Stimulated activated CD4-positive, alpha-beta T cell treated with anti-CD3 and anti-CD28 coated beads, TNF-alpha, amount 100 ng/mL, for 4 hours (primary cell): Measurements from ENCODE around the gene INTS1.
"Not testable (repeated sequence)": the region's sequence is repeated elsewhere in the genome, so short reads cannot be mapped to it uniquely, and the experiment has no call there.

Source experiments
- DNase-seq, 3 experiments: peaks; one replicate each; pipeline ENCODE4 v3.0.0-alpha.2; 2020; ENCODE audit warnings: low read depth in 3 of 3

INTS1 gene

GRCh38 chr7:1531979-1532455 is 27.8 kb upstream of the INTS1 start:
- DNase-seq: no peak

DNA sequence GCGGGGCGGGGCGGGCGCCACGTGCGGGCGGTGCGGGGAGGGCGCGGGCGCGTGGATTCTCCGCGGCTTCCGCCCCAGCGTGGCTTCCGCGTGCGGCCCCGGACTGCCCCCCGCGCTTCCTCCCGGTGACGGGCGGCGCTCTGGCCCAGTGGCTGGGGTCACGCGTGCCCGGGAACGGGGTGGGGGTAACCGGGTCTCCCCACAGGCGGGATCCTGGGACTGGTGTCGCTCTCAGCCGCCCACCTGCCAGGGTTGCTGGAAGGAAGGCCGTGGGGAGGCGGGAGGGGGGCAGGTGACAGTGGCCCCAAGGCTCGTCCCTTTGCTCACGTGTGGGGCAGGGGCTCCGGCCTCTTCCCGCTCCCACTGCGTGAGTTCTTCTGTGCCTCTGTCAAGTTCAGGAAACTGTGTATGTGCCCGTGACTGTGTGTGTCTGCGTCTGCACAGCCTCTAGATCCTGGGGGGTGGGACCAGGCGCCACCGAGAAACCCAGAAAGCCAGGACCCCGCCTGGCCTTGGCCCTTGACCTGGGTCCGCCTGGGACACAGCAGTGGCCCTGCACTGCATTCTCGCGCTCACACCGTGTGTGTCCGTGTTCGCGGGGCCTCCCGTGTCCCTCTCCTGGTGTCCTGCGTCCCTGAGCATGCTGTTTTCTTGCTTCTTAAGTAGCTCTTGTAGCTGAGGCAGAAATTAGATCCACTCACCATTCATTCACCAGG is 27.2 kb upstream of the INTS1 start:
- peak in 2 of 3 experiments; percentile 26 to 36 for DNase-seq

DNA sequence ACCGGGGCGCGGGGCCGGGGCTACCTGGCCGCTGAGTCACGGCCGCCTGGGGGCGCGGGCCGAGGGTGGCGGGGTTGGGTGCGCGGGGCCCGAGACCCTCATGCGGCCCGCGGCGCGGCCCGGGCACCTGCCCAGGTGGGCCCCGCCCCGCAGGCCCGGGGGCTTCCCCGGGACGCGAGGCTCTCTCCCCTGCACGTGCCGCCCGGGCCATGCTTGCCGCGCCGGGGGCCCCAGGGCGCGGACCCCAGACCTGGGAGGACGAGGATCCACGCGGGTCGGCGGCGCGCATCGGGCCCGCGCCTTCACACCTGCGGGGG is 26.7 kb upstream of the INTS1 start:
- peak in 1 of 3 experiments; percentile 35 for DNase-seq

DNA sequence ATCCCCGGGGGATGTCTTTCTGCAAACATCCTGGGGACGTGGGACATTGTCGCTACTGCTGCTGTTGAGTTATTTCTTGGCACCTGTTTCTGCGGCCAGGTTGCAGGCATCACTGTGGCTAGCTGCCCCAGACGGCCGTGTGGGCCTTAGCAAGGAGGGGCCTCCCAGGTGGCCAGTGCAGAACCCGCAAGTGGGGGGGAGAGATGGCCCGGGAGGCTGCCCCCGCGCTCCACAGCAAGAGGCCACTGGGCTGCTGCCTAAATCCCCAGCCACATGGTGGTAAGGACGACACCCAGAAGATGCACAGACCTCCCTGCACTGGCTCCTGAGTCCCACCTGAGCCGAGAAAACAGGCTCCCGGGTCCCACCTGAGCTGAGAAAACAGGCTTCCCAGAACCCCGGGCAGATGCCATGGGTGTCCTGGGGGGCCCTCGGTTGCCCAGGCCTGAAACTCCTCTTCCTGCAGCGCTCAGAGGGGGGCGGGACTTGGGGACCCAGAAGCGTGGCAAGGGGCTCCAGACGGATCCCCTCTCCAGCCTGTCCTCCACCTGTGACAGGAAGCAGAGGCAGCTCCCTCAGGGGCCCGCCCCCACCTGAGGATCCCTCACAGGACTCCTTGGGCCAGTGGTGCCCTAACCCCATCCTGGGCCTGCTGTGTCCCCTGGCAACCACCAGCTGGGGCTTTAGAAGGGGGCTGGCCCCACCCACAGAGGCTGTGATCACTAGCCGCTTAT is 25.4 kb upstream of the INTS1 start:
- DNase-seq: no peak

- DNase-seq: no peak
These were observed 22.1 kb upstream of the INTS1 start for GRCh38 chr7:1526271-1526754.

DNA sequence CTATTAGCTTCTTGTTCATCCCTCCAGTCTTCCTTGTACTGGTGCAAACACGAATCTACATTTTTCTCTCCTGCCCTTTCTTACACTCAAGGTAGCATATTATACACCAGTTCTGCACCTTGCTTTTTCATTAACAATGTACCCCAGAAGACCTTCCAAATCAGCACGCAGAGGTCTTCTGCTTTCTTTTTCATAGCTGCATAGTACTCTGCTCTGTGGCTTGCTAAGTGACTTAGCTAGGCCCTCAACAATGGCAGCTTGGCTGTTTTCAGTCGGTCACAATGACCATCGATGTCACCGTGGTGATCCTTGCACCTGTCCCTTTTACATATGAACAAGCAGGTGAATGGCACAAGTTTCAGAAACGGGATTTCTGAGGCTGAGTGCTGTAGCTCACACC is 21.2 kb upstream of the INTS1 start:
- DNase-seq: no peak

DNA sequence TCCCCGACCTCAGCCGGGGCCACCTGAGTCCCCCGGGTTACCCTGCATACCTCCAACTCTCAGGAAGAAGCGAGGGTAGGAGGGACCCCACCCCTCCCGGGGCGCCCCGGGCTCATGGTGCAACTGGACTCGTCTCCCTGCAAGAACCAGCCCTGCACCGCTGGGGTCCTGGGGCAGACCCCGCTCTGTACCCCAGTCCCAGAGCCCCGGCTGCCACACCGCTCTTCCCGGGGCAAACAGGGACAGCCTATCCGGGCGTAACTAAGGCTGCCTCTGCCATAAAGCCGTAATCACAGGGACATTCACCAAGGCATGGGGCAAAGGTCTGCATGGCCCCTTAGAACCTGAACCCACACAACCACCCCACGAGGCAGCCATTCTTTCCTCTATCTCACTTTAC is 19.7 kb upstream of the INTS1 start:
- DNase-seq: no peak

GRCh38 chr7:1523208-1523607 is 19.0 kb upstream of the INTS1 start:
- DNase-seq: no peak

GRCh38 chr7:1521456-1521855 is 17.3 kb upstream of the INTS1 start:
- DNase-seq: no peak

DNA sequence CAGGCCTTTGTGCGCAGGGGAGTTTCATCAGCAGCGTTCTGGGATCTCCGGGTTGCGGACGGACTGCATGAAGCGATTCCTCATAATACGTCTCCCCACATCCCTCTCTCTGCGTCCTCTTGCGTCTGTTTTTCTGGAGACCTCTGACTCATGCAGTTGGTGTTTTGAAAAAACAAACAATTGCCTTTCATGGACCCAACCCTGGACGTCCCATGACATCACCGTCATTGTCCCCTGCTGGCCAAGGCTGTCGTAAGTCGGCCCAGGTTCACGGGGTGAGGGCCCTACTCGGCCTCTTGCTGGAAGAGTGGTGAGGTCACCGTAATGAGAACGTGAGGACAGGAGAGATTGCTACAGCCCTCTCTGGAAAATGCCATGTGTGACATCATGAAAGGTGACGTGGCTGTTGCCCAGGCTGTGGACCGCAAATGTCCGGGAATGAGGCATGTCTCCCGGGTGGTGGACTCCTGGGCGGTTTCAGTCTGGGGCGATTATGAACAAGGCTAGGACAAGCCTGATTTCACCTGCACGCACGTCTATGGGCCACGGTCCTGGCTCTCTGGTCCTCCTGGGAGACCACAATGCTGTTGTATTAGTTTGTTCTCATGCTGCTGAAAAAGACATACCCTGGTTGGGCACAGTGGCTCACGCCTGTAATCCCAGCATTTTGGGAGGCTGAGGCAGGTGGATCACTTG is 16.5 kb upstream of the INTS1 start:
- no peak for DNase-seq

- DNase-seq: not testable (repeated sequence)
These were observed 15.2 kb upstream of the INTS1 start for GRCh38 chr7:1519322-1519922.

DNA sequence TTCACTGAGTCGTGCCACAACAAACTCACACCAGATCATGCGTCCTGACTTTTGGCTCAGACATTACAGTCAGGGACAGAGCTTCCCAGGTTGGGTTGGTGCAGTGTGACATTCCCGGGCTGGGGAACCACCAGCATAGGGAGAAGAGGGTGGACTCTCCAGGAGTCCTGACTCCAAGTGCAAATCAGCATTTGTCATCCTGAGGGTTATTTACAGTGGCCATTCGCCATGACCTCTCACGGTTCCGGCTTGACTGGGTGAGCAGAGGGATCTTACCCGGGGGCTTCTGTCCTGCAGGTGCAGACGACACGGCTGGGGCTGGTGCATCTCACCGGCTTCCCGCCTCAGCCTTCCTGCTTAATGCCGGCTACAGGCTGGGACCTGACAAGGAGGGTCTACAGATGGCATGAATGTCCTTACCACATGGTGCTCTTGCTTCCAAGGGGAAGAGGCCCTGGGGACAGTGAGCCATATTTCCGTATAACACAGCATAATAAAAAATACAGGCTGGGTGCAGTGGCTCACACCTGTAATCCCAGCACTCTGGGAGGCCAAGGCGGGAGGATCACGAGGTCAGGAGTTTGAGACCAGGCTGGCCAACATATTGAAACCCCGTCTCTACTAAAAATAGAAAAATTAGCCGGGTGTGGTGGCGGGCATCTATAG is 12.5 kb upstream of the INTS1 start:
- no peak for DNase-seq

DNA sequence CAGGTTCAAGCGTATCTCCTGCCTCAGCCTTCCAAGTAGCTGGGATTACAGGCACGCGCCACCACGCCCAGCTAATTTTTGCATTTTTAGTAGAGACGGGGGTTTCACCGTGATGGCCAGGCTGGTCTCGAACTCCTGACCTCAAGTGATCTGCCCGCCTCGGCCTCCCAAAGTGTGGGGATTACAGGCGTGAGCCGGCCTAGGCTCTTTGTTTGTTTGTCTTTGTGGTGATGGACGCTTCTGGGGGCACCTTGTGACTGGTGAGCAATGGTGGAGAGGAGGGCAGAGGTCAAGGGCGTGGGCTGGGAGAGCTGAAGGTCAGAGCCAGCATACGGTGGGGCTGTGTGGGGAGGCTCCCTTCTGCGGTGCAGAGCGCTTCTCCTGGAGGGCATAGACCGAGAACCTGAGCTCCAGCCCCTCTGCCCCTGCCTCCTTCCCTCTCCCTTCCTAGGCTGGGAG is 11.3 kb upstream of the INTS1 start:
- DNase-seq: not testable (repeated sequence)

DNA sequence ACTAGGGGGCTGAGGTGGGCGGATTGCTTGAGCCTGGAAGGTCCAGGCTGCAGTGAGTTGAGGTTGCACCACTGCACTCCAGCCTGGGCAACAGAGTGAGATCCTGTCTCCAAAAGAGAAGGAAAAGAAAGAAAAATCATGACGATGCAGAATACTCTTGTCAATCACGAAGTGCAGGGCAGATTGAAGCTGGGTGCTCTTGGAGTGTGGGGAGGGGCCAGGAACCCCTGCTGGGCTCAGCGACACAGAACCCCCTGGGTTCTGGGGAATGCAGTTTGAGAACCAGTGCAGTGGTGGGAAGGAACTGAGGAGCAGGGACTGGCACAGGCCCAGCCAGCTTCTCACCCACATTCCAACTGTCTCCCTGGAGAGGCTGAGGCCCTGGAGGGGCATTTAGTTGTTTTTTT is 10.8 kb upstream of the INTS1 start:
- no peak for DNase-seq

DNA sequence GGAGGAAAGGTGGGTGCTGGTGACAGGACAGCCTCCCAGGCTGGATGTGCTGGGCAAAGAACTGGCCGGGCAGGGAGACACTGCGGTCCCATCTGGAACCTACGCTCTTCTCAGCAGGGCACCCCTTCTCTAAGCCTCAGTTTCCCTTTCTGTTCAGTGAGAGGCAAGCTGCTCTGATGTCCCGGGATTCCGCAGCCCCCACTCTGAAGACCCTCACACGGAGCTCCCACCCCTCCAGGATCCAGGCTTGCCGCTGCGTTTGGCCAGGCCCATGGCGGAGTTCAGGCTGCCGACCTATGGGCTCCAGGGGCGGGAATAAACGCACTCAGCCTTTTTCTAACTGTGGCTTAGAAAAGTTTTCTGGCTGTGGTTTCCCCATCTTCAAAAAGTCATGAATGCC is 10.2 kb upstream of the INTS1 start:
- no peak for DNase-seq

- no peak for DNase-seq
These were observed 9.5 kb upstream of the INTS1 start for GRCh38 chr7:1513657-1514095.

DNA sequence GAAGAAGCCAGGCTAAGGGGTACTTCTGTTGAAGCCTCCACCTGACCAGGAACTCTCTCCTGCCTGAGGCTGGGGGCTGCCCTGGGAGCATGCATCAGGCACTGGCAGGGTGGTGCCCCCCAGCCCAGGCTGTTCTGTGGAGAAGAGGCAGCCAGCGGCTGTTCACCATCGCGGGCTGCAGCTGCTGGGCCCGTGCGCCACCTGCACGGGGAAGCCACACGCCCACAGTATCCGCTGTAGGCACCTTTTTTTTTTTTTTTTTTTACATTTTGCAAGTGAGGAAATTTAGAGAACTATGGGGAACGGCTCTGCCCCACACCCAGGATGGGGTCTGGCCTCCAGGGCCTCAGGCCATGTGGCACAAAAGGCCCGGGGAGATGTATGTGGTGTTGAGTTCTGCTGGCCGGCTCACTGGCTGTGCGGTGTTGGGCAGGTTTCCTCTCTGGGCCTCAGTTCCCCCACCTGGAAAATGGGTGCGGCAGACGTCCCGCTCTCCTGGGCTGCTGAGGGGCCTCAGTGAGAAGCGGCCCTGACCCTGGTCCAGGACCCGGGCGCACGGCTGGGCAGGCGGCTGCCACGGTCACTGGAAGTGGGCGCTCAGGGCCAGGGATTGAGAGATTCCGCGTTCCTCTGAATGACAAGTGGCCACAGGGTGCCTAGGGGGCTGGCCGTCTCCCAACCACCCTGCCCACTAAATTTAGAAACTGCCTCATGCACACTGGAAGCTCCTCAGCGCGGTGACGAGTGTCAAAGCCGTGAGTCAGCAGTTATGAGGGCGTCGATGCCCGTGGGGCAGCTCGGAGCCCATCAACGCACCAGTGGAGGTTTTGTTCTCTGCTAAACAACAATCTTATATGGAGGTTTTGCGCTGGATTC is 8.8 kb upstream of the INTS1 start:
- peak in 2 of 3 experiments; percentile 32 to 33 for DNase-seq

DNA sequence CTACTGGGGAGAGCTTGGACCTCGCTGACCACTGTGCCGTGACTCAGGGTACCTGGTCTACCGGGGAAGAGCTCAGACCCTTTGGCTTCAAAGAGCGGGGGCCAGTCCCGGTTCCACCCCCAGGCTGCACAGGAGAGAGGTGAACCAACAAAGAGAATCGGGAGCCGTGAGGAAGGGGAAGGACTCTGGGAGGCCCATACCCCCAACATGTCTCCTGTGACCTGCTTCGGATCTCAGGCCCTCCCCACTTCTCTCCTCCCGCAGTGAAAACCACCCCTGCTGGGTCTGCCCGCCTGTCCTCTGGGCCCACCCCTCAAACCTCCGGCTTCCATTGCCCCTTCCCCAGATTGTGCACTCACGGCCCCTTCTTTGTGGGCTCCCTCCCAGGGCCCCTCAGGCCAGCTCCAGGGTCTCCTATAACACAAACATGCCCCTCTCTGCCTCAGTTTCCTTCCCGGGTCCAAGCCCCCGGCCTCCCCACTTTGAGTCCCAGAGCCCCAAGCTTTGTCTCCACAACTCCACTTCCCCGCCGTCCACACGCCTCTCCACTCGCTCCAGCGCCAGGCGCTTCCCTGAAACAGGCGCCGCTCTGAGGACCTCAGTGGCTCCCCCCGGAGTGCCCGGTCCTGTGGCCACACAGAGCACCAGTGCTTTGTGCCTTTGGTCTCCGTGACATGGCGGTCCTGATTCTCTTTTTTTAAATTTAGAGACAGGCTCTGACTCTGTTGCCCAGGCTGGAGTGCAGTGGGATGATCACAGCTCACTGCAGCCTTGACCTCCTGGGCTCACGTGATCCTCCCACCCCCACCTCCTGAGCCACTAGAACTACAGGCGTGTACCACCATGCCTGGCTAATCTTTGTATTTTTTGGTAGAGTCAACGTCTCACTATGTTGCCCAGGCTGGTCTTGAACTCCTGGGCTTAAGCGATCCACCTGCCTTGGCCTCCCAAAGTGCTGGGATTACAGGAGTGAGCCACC is 7.5 kb upstream of the INTS1 start:
- DNase-seq: no peak

- no peak for DNase-seq
These were observed 6.6 kb upstream of the INTS1 start for GRCh38 chr7:1510780-1511154.
